Neural progenitor cell (in vitro differentiated cells): ENCODE data around the gene FFAR2.

ENCODE experiments used
- CTCF ChIP-seq: fragments of 200-600 bp; sonication (generic); IDR thresholded peaks from 2 replicates; pipeline ENCODE4 v1.5.1; 2017; ENCODE audit warnings: antibody characterized with exemption, mild to moderate bottlenecking
- EZH2 ChIP-seq: fragments of 200-600 bp; sonication (generic); IDR thresholded peaks from 2 replicates; pipeline ENCODE4 v1.6.1; 2017; ENCODE audit warnings: antibody characterized with exemption, mild to moderate bottlenecking, moderate library complexity
- EZH2phosphoT487 ChIP-seq: fragments of 200-600 bp; sonication (generic); IDR thresholded peaks from 2 replicates; pipeline ENCODE4 v1.6.1; 2017; ENCODE audit warnings: antibody characterized with exemption

- TF ChIP-seq CTCF = no peak
- no peak for TF ChIP-seq EZH2
- no peak for TF ChIP-seq EZH2phosphoT487
These were observed 51.0 kb downstream of the FFAR2 start for GRCh38 chr19:35498984-35499527.
